GM23338 (cell line): Measurements from ENCODE around the gene RNU7-1.

Source experiments
- CREB1 ChIP-seq: fragments of 250-450 bp; sonication (Bioruptor Pico); IDR thresholded peaks from 2 replicates; pipeline ENCODE4 v1.5.0; 2020; ENCODE audit warnings: low read depth, mild to moderate bottlenecking, moderate library complexity
- CTCF ChIP-seq, 2 experiments: fragments of 200-600 bp in 1 of 2; sonication (generic) in 1 of 2; conservative IDR thresholded peaks; 2 replicates each; pipeline versions ENCODE4 v1.5.1 to v1.6.1; 2016 to 2017; ENCODE audit warnings: antibody characterized with exemption in 2 of 2, low read depth in 2 of 2, mild to moderate bottlenecking in 2 of 2, moderate library complexity in 1 of 2
- ETS1 ChIP-seq: IDR thresholded peaks from 2 replicates; pipeline ENCODE4 v1.6.1; 2016; ENCODE audit warnings: antibody characterized with exemption
- EZH2 ChIP-seq: fragments of 200-600 bp; sonication (generic); IDR thresholded peaks from one replicate; pipeline ENCODE4 v1.8.0; 2017; ENCODE audit warnings: antibody characterized with exemption, mild to moderate bottlenecking, low read depth; ENCODE audit not compliant: unreplicated experiment
- EZH2phosphoT487 ChIP-seq: fragments of 200-600 bp; sonication (generic); IDR thresholded peaks from one replicate; pipeline ENCODE4 v1.8.1; 2018; ENCODE audit warnings: antibody characterized with exemption; ENCODE audit not compliant: unreplicated experiment
- JUNB ChIP-seq: IDR thresholded peaks from one replicate; pipeline ENCODE4 v1.6.1; 2016; ENCODE audit warnings: antibody characterized with exemption; ENCODE audit not compliant: unreplicated experiment
- POLR2AphosphoS5 ChIP-seq: IDR thresholded peaks from 2 replicates; pipeline ENCODE4 v1.6.1; 2016; ENCODE audit warnings: antibody characterized with exemption, low read depth
- REST ChIP-seq: IDR thresholded peaks from one replicate; pipeline ENCODE4 v1.6.1; 2018; ENCODE audit warnings: antibody characterized with exemption; ENCODE audit not compliant: unreplicated experiment
- ZNF114 ChIP-seq: fragments of 250-450 bp; sonication (Bioruptor Pico); IDR thresholded peaks from 2 replicates; pipeline ENCODE4 v1.5.0; 2020; ENCODE audit warnings: mild to moderate bottlenecking, moderate library complexity

- TF ChIP-seq CTCF (conservative IDR thresholded peaks at IDR 0.05; ENCODE audit: low read depth in 2 of 2) (no peak), CREB1 (no peak), REST (no peak), ZNF114 (CRISPR knock-in tag) (no peak), EZH2 (no peak), JUNB (no peak), EZH2phosphoT487 (no peak), POLR2AphosphoS5 (no peak), ETS1 (no peak)
Observed at GRCh38 chr12:6947615-6948014, 4.0 kb downstream of the RNU7-1 start.
